Large intestine (tissue), 3 donors: ENCODE data around the gene TMEM131L. TPM values are rescaled to one million over a fixed set of nuclear protein-coding genes. Genes with fewer than 3 reads are reported as not detected.

Source experiments
- DNase-seq, 2 donors: peaks; one replicate each; pipeline versions ENCODE4 v3.0.0 to v3.0.0-alpha.2; 2013
- H3K27ac ChIP-seq: one replicate; pipeline ENCODE4 v1.5.1; 2013; ENCODE audit warnings: low read length
- H3K27me3 ChIP-seq: 2 replicates; pipeline ENCODE4 v1.6.1; 2013; ENCODE audit warnings: low read length; ENCODE audit not compliant: control insufficient read depth, insufficient read depth
- H3K36me3 ChIP-seq: 2 replicates; pipeline ENCODE4 v1.6.1; 2013; ENCODE audit warnings: low read length; ENCODE audit not compliant: control insufficient read depth, insufficient read depth
- H3K4me1 ChIP-seq: one replicate; pipeline ENCODE4 v1.6.1; 2013; ENCODE audit warnings: low read length; ENCODE audit not compliant: control insufficient read depth, insufficient read depth
- H3K4me3 ChIP-seq: one replicate; pipeline ENCODE4 v1.5.1; 2013; ENCODE audit warnings: low read length
- H3K9me3 ChIP-seq: one replicate; pipeline ENCODE4 v1.6.1; 2013; ENCODE audit warnings: mild to moderate bottlenecking, low read depth, low read length, moderate library complexity; ENCODE audit not compliant: control insufficient read depth
- WGBS: methylation state at CpG from one replicate; pipeline ENCODE4 v1.1.5; 2013; ENCODE audit warnings: low lambda C conversion rate; ENCODE audit not compliant: insufficient coverage; 5-methylcytosine and 5-hydroxymethylcytosine counted together
- polyA plus RNA-seq: library from polyadenylated mRNA; unstranded; fragments of 120-200 nt; gene quantifications from one replicate; pipeline ENCODE4 v1.2.1, GENCODE V29; 2013

The TMEM131L gene
- polyA plus RNA-seq, 1 donor = 10.8 TPM

DNA sequence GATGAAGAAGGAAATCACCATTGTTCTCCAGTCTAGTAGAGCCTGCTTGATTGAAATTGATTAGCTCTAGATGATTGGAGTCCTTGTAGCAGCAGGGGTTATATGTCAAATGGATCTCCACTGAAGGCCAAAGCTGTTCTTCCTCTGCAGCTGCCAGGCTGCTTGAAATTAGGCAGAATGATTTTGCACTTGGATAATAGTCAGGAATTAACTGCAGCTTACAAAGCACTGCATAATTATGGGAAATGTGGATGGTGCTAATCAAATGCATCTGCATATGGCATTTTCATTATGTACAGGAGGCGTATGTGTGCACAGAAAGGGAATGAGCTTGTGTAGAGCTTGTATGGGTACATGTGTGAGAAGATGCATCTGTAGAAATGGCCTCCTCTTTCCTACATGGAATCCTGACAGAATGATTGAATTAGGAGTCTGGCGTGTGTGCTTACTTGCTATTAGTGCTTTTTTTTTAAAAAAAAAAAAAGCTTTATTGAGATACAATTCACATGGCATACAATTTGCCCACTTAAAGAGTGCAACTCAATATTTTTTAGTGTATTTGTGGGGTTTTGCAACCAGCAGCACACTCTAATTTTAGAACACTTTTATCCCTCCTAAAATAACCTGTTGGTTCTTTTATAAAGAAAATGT, 65.9 kb downstream of the TMEM131L start:
- H3K4me3 ChIP-seq = no peak overlapping the region
- no peaks in the 10 kb centered on the region for H3K9me3 ChIP-seq
- no peaks in the 10 kb centered on the region for H3K27me3 ChIP-seq
- H3K36me3 ChIP-seq = no peaks in the 10 kb centered on the region
- DNase-seq = no peak
- WGBS = 80% methylated on average over 1 of the region's 2 CpGs
- peaks cover 13% of the 10 kb centered on the region for H3K4me1 ChIP-seq
- peak overlapping the region; percentile 13 for H3K27ac ChIP-seq

DNA sequence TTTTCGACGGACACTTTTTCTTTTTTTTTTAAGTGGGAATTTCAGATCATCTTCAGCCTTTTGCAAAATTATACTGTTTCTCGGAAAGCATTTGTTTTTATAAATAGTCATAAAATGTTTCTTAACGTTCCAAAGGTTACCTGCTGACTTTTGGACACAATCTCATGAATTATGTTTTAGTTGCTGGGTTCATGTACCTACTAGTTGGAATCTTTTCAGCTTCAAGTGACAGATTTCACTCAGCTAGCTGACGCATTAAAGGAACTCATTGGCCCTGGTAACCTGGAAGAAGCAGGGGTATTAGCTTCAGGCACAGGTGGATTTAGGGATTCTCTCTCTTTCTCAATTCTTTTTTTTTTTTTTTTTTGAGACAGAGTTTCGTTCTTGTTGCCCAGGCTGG, 66.5 kb downstream of the TMEM131L start:
- 47% methylated on average over 3 of the region's 6 CpGs for WGBS
- peaks cover 13% of the 10 kb centered on the region for H3K4me1 ChIP-seq
- H3K36me3 ChIP-seq = no peaks in the 10 kb centered on the region
- DNase-seq = peak in 1 of 2 donors; percentile 81
- H3K4me3 ChIP-seq = no peak overlapping the region
- H3K9me3 ChIP-seq = no peaks in the 10 kb centered on the region
- peak overlapping the region; percentile 63 for H3K27ac ChIP-seq
- H3K27me3 ChIP-seq = no peaks in the 10 kb centered on the region

DNA sequence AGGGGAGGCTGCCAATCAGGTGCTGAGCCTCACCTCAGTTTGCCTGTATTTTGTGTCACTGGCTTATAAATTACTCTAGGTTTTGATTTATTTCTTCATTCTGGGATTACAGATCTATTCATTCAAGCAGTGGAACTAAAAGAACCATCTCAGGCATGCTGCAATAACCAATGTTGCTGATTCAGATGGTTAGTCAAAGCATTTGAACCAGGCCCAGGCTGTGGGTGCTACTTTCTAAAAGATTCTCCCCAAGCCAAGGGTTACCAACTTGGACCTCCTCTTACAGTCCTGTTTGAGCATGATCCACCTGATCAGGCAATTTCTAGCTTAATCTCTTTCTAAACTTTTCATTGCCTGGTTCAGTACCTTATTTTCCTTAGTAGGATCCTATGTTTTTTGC, 67.2 kb downstream of the TMEM131L start:
- no peaks in the 10 kb centered on the region for H3K27me3 ChIP-seq
- no peaks in the 10 kb centered on the region for H3K9me3 ChIP-seq
- H3K4me3 ChIP-seq = no peak overlapping the region
- peak overlapping the region; percentile 63 for H3K27ac ChIP-seq
- H3K4me1 ChIP-seq = peaks cover 13% of the 10 kb centered on the region
- no peak for DNase-seq
- no peaks in the 10 kb centered on the region for H3K36me3 ChIP-seq

DNA sequence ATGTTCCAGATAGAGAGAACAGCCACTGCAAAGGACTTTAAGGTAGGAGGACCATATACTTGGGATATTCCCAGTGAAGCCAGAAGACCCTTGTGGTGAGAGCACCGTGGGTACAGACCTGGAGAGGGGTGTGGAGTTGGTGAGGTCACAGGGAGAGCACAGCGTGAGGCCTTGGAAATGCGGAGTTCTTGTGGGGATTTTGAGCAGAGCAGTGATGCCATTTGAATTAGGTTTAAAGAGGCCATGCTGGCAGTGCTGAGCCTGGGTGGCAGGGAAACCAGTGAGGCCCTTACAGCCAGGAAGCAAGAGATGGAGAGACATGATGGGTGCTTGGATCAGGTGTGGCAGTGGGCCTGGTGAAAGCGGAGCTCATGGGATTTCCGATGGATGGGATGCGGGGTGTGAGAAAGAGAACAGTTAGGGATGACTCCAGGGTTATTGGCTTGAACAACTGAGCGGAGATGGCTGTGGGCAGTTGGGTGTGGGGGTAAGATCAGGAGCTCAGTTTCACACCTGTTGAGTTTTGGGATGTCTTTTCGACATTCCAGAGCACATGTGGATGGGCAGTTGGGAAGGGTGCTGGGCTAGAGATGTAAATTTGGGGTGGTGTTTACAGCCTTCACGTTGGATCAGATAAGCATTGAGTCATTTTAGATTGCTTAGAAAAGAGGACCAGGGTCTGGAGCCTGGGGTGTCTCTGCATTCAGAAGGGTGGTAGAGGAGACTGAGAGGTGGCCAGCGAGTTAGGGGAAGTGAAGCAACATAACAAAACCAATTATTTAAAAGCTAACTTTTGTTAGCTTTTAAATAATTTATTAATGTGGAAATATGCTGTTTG, 68.9 kb downstream of the TMEM131L start:
- H3K36me3 ChIP-seq = no peaks in the 10 kb centered on the region
- no peaks in the 10 kb centered on the region for H3K9me3 ChIP-seq
- no peak overlapping the region for H3K4me3 ChIP-seq
- peaks cover 13% of the 10 kb centered on the region for H3K4me1 ChIP-seq
- H3K27ac ChIP-seq = no peak overlapping the region
- no peak for DNase-seq
- H3K27me3 ChIP-seq = no peaks in the 10 kb centered on the region
- 31% methylated on average over 2 of the region's 10 CpGs for WGBS

DNA sequence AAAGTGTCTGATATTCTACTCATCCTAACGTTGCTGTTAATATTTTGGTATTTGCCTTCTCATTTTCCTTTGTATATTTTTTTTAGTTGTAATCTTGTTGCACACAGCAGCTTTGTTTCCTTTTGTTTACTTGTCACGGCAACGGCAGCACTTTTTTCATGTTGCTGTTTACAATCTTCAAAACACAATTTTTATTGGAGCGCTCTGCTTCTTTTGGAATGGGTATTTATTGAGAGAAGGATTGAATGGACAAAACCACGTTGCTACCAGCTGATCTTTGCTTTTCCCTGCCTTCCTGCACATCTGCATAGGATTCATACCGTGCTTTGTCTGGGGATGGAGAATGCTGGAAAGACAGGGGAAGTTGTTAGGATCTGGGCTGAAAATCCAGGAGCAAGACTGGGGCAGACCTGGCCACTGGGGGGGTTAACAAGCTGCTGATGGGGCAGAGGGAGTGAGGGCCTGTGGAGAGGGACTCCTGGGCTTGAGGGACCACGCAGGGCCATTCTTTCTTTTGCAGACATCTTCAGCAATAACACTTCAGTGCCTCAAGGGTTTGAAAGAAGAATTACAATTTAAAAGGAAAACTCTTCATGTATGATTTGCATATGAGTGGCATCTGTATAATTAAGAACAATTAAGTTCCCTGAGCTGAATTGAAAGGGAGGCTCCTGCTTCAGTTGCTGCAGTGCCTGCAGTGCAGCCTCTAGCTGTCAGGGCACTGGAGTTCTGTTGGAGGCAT, 69.8 kb downstream of the TMEM131L start:
- H3K36me3 ChIP-seq = no peaks in the 10 kb centered on the region
- H3K9me3 ChIP-seq = no peaks in the 10 kb centered on the region
- 38% methylated on average over 1 of the region's 7 CpGs for WGBS
- DNase-seq = peak in 1 of 2 donors; percentile 9
- H3K27me3 ChIP-seq = no peaks in the 10 kb centered on the region
- no peak overlapping the region for H3K27ac ChIP-seq
- H3K4me3 ChIP-seq = no peak overlapping the region
- H3K4me1 ChIP-seq = peaks cover 16% of the 10 kb centered on the region

DNA sequence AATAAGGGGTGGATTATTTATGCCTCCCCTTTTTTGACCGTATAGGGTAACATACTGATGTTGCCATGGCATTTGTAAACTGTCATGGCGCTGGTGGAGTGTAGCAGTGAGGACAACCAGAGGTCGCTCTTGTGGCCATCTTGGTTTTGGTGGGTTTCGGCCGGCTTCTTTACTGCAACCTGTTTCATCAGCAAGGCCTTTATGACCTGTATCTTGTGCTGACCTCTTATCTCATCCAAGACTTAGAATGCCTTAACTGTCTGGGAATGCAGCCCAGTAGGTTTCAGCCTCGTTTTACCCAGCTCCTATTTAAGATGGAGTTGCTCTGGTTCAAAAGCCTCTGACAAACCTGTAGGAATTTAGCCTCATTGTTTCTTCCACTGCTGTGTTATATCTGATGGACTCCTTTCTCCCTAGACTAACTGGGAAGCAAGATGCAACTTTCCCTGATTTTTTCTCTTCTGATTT, 71.4 kb downstream of the TMEM131L start:
- H3K4me1 ChIP-seq = peaks cover 10% of the 10 kb centered on the region
- no peaks in the 10 kb centered on the region for H3K36me3 ChIP-seq
- no peak overlapping the region for H3K4me3 ChIP-seq
- no peaks in the 10 kb centered on the region for H3K9me3 ChIP-seq
- H3K27me3 ChIP-seq = no peaks in the 10 kb centered on the region
- H3K27ac ChIP-seq = no peak overlapping the region
- WGBS = no CpG with 5 or more reads among the region's 6 CpGs
- DNase-seq = no peak

DNA sequence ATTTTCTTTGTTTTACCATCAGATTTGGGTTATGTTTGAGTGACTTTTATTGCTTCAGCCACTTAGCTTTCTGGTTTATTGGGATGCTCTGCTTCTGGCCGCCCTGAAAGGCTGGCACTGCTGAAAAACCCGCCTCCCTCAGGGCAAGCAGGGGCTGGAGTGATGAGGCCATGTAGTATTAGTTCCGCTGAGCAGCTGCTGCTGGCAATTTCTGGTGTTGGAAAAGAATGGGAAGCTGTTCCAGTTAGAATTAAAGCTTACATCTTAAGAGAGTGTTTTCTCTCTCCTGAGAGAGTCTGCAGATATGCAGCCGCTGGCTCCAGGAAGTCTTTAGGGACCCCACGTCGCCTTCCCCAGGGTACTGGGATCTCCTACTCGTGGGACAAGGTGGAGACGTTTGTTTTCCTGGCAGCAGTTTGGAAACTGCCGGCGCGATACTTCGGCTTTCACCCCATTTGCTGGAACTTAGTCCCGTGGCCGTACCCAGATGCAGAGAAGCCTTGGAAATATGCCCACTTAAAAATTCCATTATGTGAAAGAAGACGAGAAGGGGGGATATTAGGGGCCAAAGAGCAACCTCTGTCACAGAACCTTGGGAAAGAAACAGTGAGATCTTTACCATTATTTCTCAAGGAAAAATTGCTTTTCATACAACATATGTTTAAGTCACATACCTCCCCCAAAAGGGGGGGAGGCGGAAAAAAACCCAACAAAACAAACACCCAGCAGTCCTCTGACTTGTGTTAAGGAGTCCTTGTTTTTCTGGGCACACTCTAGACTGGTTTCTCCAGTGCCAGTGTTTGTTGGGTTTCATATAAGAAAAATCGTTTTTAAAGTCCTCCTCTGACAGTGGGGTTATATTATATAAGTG, 72.6 kb downstream of the TMEM131L start:
- WGBS = 57% methylated on average over 4 of the region's 17 CpGs
- no peak overlapping the region for H3K4me3 ChIP-seq

DNA sequence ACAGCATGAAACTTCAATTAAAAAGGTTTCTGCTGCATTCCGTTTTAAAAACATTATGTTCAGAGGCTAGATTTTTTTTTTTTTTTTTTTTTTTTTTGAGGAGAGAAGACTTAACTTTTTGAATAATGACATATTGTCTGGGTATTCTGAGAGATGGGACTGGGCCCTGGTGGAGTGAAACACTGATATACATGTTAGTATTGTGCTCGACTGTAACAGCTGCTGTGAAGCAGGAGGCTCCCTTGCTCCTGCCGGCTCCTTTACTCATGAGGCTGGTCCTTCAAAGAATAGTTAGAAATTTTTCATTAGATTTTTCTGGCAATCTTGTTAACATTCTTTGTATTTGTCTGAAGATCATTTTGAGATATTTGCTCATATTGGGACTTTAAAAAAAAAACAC, 73.3 kb downstream of the TMEM131L start:
- no peaks in the 10 kb centered on the region for H3K9me3 ChIP-seq
- no peaks in the 10 kb centered on the region for H3K36me3 ChIP-seq
- peaks cover 3% of the 10 kb centered on the region for H3K4me1 ChIP-seq
- no peak overlapping the region for H3K4me3 ChIP-seq
- DNase-seq = no peak
- no peak overlapping the region for H3K27ac ChIP-seq
- no peaks in the 10 kb centered on the region for H3K27me3 ChIP-seq
- WGBS = 86% methylated on average over 1 of the region's 3 CpGs

More for the DNA sequence above, 72.6 kb downstream of the TMEM131L start:
- H3K4me1 ChIP-seq = peaks cover 3% of the 10 kb centered on the region
- H3K27me3 ChIP-seq = no peaks in the 10 kb centered on the region
- no peak overlapping the region for H3K27ac ChIP-seq
- H3K9me3 ChIP-seq = no peaks in the 10 kb centered on the region
- peak in 1 of 2 donors; percentile 17 for DNase-seq
- H3K36me3 ChIP-seq = no peaks in the 10 kb centered on the region

DNA sequence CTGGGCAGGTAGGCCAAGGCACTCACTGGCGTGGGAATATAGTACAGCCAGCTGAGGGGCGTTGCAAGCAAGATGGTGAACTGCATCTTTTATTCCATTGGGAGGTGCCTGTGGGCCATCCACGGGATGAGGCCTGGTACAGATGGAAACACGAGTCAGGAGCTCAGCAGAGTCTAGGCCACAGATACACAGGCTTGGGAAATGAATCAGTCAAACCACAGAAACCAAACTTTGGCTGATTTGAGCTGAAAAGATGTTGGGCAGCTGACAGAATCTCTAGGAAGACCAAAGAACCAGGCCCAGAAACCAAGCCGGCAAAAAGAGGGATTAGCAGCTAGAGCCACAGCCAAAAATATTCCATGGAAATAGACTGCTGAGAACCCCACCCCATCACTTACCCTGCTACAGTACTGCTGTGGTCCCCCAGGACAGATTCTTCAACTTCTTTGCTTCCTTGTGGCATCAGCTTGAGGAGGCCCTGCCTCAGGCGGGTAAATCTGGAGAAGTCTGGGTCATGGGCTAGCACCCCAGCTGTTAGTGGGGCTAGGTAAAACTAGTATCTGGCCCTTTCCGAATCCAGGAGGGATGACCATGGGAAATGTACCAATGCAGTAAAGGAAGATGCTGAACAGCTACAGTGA, 75.4 kb downstream of the TMEM131L start:
- H3K9me3 ChIP-seq = no peaks in the 10 kb centered on the region
- H3K27ac ChIP-seq = no peak overlapping the region
- WGBS = no CpG with 5 or more reads among the region's 7 CpGs
- no peaks in the 10 kb centered on the region for H3K27me3 ChIP-seq
- no peak for DNase-seq
- H3K4me1 ChIP-seq = peaks cover 3% of the 10 kb centered on the region
- no peak overlapping the region for H3K4me3 ChIP-seq
- H3K36me3 ChIP-seq = no peaks in the 10 kb centered on the region
